HEK293 (cell line): Measurements from ENCODE around the gene RUSF1.

ENCODE experiments used
- CTCF ChIA-PET: fragments of 350-600 bp; formaldehyde crosslinking; extraction: SDS; loops from one replicate; lab custom pipeline; 2021; ENCODE audit warnings: antibody characterized with exemption; lab: Yijun Ruan, JAX
- POLR2A ChIA-PET: fragments of 300-600 bp; formaldehyde crosslinking; extraction: SDS; loops from one replicate; lab custom pipeline; 2020; ENCODE audit warnings: antibody characterized with exemption, inconsistent platforms; lab: Yijun Ruan, JAX
- H3K27ac ChIP-seq: fragments of 200-500 bp; sonication (Bioruptor generic); 2 replicates; pipeline ENCODE4 v1.5.1; 2014; ENCODE audit warnings: low read depth, low read length, control low read depth, inconsistent platforms; ENCODE audit errors: extremely low read depth
- H3K36me3 ChIP-seq, 2 experiments: fragments of 200-500 bp in 1 of 2; sonication (Bioruptor generic) in 1 of 2; 1 replicate in 1 of 2; 2 replicates in 1 of 2; pipeline ENCODE4 v1.5.1; 2014 to 2017; ENCODE audit warnings: inconsistent platforms in 2 of 2, low read length in 2 of 2; ENCODE audit not compliant: control insufficient read depth in 2 of 2, insufficient read depth in 1 of 2
- H3K4me1 ChIP-seq: fragments of 200-500 bp; sonication (Bioruptor generic); 2 replicates; pipeline ENCODE4 v1.5.1; 2014; ENCODE audit warnings: mild to moderate bottlenecking, low read length, inconsistent platforms; ENCODE audit not compliant: control insufficient read depth, insufficient read depth
- H3K4me3 ChIP-seq: 2 replicates; pipeline ENCODE4 v1.5.1; 2011; ENCODE audit warnings: low read depth, mild to moderate bottlenecking, control low read depth, low read length, moderate library complexity
- H3K9me3 ChIP-seq: fragments of 200-500 bp; sonication (Bioruptor generic); 2 replicates; pipeline ENCODE4 v1.5.1; 2014; ENCODE audit warnings: low read depth, low read length, inconsistent platforms; ENCODE audit not compliant: control insufficient read depth, insufficient read depth
- EGR2 ChIP-seq: fragments of 450-650 bp; formaldehyde crosslinking; IDR thresholded peaks from 2 replicates; pipeline ENCODE4 v1.5.1; 2016; ENCODE audit warnings: low read depth, missing biosample characterization, missing genetic modification characterization
- PRDM1 ChIP-seq: fragments of 450-650 bp; formaldehyde crosslinking; IDR thresholded peaks from 2 replicates; pipeline ENCODE4; 2016; ENCODE audit warnings: missing biosample characterization, missing genetic modification characterization
- ZBTB1 ChIP-seq: fragments of 450-650 bp; formaldehyde crosslinking; IDR thresholded peaks from 2 replicates; pipeline ENCODE4 v1.5.1; 2016; ENCODE audit warnings: missing biosample characterization, missing genetic modification characterization
- ZEB2 ChIP-seq: fragments of 450-650 bp; formaldehyde crosslinking; IDR thresholded peaks from 2 replicates; pipeline ENCODE4 v1.5.1; 2016; ENCODE audit warnings: missing biosample characterization, missing genetic modification characterization
- ZFP3 ChIP-seq: fragments of 450-650 bp; formaldehyde crosslinking; IDR thresholded peaks from 2 replicates; pipeline ENCODE4 v1.5.1; 2016; ENCODE audit warnings: low read depth, missing biosample characterization, missing genetic modification characterization
- ZNF184 ChIP-seq: fragments of 450-650 bp; IDR thresholded peaks from 2 replicates; pipeline ENCODE4 v1.5.1; 2018; ENCODE audit warnings: missing biosample characterization, mild to moderate bottlenecking, missing genetic modification characterization
- ZNF223 ChIP-seq: fragments of 450-650 bp; formaldehyde crosslinking; IDR thresholded peaks from 2 replicates; pipeline ENCODE4 v1.5.1; 2016; ENCODE audit warnings: missing biosample characterization, missing genetic modification characterization
- ZNF391 ChIP-seq: fragments of 450-650 bp; formaldehyde crosslinking; IDR thresholded peaks from 2 replicates; pipeline ENCODE4 v1.5.1; 2016; ENCODE audit warnings: low read depth, missing biosample characterization, missing genetic modification characterization, borderline replicate concordance
- ZNF404 ChIP-seq: fragments of 450-650 bp; formaldehyde crosslinking; IDR thresholded peaks from 2 replicates; pipeline ENCODE4 v1.5.1; 2017; ENCODE audit warnings: missing biosample characterization, missing genetic modification characterization
- ZNF433 ChIP-seq: fragments of 450-650 bp; formaldehyde crosslinking; IDR thresholded peaks from 2 replicates; pipeline ENCODE4 v1.5.1; 2016; ENCODE audit warnings: missing biosample characterization, missing genetic modification characterization, low read depth
- ZNF548 ChIP-seq: fragments of 450-650 bp; formaldehyde crosslinking; IDR thresholded peaks from 2 replicates; pipeline ENCODE4 v1.5.1; 2016; ENCODE audit warnings: missing biosample characterization, missing genetic modification characterization
- ZNF629 ChIP-seq: fragments of 450-650 bp; formaldehyde crosslinking; IDR thresholded peaks from 2 replicates; pipeline ENCODE4 v1.5.1; 2017; ENCODE audit warnings: missing biosample characterization, missing genetic modification characterization
- ZNF776 ChIP-seq: fragments of 450-650 bp; formaldehyde crosslinking; IDR thresholded peaks from 2 replicates; pipeline ENCODE4 v1.5.0; 2017; ENCODE audit warnings: missing biosample characterization, missing genetic modification characterization, borderline replicate concordance
- ZNF837 ChIP-seq: fragments of 450-650 bp; formaldehyde crosslinking; IDR thresholded peaks from 2 replicates; pipeline ENCODE4 v1.5.1; 2016; ENCODE audit warnings: missing biosample characterization, missing genetic modification characterization
- TF ChIP-seq, protein P1 (sequence below): fragments of 450-650 bp; formaldehyde crosslinking; IDR thresholded peaks from 2 replicates; pipeline ENCODE4 v1.5.1; 2016; ENCODE audit warnings: missing biosample characterization, missing genetic modification characterization
- TF ChIP-seq, protein P2 (sequence below): fragments of 450-650 bp; formaldehyde crosslinking; IDR thresholded peaks from 2 replicates; pipeline ENCODE4 v1.5.1; 2016; ENCODE audit warnings: missing biosample characterization, missing genetic modification characterization
- TF ChIP-seq, protein P3 (sequence below): fragments of 450-650 bp; formaldehyde crosslinking; IDR thresholded peaks from 2 replicates; pipeline ENCODE4 v1.5.1; 2016; ENCODE audit warnings: missing biosample characterization, missing genetic modification characterization
- TF ChIP-seq, protein P4 (sequence below): fragments of 450-650 bp; formaldehyde crosslinking; optimal IDR thresholded peaks from 2 replicates; pipeline ENCODE3; 2016; ENCODE audit warnings: missing biosample characterization, mild to moderate bottlenecking, missing genetic modification characterization
- TF ChIP-seq, protein P5 (sequence below): fragments of 450-650 bp; formaldehyde crosslinking; IDR thresholded peaks from 2 replicates; pipeline ENCODE4 v1.5.1; 2016; ENCODE audit warnings: missing biosample characterization, missing genetic modification characterization, borderline replicate concordance
- TF ChIP-seq, protein P6 (sequence below): fragments of 450-650 bp; formaldehyde crosslinking; IDR thresholded peaks from 2 replicates; pipeline ENCODE4 v1.5.1; 2016; ENCODE audit warnings: missing biosample characterization, missing genetic modification characterization
- TF ChIP-seq, protein P7 (sequence below): fragments of 450-650 bp; formaldehyde crosslinking; IDR thresholded peaks from 2 replicates; pipeline ENCODE4 v1.5.1; 2016; ENCODE audit warnings: missing biosample characterization, missing genetic modification characterization

The RUSF1 gene

DNA sequence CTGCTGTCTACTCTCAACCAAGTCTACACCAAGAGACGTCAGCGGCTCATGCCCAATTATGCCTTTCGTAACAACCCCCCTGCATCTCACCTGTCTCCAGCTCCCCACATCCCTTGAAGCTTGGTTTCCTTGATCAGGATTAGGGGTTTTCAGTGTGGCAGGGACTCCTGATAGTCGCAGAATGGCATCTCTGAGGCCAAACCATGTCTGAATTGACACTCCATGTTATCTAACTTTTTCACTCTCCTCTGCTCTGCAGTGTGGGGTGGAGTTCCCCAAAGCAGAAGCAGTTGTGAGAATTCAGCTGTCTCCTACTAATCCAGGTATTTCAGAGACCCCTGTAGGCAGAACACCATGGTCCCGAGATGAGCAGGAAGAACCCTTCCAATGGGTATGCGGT, 13.9 kb upstream of the RUSF1 start:
- TF ChIP-seq, protein P1, sequence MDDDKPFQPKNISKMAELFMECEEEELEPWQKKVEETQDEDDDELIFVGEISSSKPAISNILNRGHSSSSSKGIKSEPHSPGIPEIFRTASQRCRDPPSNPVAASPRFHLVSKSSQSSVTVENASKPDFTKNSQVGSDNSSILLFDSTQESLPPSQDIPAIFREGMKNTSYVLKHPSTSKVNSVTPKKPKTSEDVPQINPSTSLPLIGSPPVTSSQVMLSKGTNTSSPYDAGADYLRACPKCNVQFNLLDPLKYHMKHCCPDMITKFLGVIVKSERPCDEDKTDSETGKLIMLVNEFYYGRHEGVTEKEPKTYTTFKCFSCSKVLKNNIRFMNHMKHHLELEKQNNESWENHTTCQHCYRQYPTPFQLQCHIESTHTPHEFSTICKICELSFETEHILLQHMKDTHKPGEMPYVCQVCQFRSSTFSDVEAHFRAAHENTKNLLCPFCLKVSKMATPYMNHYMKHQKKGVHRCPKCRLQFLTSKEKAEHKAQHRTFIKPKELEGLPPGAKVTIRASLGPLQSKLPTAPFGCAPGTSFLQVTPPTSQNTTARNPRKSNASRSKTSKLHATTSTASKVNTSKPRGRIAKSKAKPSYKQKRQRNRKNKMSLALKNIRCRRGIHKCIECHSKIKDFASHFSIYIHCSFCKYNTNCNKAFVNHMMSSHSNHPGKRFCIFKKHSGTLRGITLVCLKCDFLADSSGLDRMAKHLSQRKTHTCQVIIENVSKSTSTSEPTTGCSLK (tag by site-specific recombination): no peak
- TF ChIP-seq ZEB2 (tag by site-specific recombination) (no peak), ZNF548 (tag by site-specific recombination) (no peak)
- ChIA-PET POLR2A (interaction anchor here (0.6 kb wide), 1 partner anchor 14 kb away, joined by 3 read pairs; the partner anchor contains the start of gene RUSF1), CTCF (no interaction called here)
- H3K27ac ChIP-seq: no peak overlapping the region
- no peaks in the 10 kb centered on the region for H3K4me1 ChIP-seq
- no peak overlapping the region for H3K4me3 ChIP-seq
- H3K9me3 ChIP-seq: no peaks in the 10 kb centered on the region
- H3K36me3 ChIP-seq: no peaks in the 10 kb centered on the region

DNA sequence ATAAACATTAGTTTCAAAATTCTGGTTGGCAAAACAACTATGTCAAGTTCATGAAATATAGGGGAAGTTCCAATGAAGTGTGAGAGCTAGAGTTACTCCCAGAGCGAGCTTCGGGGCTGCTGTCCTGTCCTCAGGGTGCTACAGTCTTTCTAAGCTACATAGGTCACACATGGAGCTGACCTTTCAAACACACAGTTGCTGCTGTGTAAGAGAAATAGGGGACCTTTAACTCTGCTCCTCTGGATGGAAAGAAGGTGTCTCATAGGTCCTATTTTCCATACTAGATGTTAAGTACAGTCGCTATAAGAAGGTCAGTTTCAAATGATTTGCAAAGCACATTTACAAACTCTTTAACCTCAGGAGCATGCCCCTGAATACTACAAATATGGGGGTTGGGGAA, 13.2 kb upstream of the RUSF1 start:
- ChIA-PET CTCF (interaction anchor here (0.7 kb wide), 1 partner anchor 69 kb away, joined by 3 read pairs; no protein-coding TSS in a partner anchor), POLR2A (no interaction called here)
- Histone ChIP-seq H3K4me1 (no peaks in the 10 kb centered on the region), H3K36me3 (no peaks in the 10 kb centered on the region), H3K4me3 (no peak overlapping the region), H3K27ac (no peak overlapping the region), H3K9me3 (no peaks in the 10 kb centered on the region)
- TF ChIP-seq, protein P2, sequence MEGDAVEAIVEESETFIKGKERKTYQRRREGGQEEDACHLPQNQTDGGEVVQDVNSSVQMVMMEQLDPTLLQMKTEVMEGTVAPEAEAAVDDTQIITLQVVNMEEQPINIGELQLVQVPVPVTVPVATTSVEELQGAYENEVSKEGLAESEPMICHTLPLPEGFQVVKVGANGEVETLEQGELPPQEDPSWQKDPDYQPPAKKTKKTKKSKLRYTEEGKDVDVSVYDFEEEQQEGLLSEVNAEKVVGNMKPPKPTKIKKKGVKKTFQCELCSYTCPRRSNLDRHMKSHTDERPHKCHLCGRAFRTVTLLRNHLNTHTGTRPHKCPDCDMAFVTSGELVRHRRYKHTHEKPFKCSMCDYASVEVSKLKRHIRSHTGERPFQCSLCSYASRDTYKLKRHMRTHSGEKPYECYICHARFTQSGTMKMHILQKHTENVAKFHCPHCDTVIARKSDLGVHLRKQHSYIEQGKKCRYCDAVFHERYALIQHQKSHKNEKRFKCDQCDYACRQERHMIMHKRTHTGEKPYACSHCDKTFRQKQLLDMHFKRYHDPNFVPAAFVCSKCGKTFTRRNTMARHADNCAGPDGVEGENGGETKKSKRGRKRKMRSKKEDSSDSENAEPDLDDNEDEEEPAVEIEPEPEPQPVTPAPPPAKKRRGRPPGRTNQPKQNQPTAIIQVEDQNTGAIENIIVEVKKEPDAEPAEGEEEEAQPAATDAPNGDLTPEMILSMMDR: no peak
- TF ChIP-seq, protein P3, sequence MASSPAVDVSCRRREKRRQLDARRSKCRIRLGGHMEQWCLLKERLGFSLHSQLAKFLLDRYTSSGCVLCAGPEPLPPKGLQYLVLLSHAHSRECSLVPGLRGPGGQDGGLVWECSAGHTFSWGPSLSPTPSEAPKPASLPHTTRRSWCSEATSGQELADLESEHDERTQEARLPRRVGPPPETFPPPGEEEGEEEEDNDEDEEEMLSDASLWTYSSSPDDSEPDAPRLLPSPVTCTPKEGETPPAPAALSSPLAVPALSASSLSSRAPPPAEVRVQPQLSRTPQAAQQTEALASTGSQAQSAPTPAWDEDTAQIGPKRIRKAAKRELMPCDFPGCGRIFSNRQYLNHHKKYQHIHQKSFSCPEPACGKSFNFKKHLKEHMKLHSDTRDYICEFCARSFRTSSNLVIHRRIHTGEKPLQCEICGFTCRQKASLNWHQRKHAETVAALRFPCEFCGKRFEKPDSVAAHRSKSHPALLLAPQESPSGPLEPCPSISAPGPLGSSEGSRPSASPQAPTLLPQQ (tag by site-specific recombination): no peak
- TF ChIP-seq ZNF433 (tag by site-specific recombination): no peak
- no peak for TF ChIP-seq ZNF223 (tag by site-specific recombination)
- no peak for TF ChIP-seq EGR2 (tag by site-specific recombination)
- TF ChIP-seq PRDM1 (tag by site-specific recombination): no peak
- no peak for TF ChIP-seq ZFP3 (tag by site-specific recombination)
- TF ChIP-seq, protein P4, sequence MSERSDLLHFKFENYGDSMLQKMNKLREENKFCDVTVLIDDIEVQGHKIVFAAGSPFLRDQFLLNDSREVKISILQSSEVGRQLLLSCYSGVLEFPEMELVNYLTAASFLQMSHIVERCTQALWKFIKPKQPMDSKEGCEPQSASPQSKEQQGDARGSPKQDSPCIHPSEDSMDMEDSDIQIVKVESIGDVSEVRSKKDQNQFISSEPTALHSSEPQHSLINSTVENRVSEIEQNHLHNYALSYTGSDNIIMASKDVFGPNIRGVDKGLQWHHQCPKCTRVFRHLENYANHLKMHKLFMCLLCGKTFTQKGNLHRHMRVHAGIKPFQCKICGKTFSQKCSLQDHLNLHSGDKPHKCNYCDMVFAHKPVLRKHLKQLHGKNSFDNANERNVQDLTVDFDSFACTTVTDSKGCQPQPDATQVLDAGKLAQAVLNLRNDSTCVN: no peak
- no peak for TF ChIP-seq ZNF391 (tag by site-specific recombination)
- TF ChIP-seq, protein P5, sequence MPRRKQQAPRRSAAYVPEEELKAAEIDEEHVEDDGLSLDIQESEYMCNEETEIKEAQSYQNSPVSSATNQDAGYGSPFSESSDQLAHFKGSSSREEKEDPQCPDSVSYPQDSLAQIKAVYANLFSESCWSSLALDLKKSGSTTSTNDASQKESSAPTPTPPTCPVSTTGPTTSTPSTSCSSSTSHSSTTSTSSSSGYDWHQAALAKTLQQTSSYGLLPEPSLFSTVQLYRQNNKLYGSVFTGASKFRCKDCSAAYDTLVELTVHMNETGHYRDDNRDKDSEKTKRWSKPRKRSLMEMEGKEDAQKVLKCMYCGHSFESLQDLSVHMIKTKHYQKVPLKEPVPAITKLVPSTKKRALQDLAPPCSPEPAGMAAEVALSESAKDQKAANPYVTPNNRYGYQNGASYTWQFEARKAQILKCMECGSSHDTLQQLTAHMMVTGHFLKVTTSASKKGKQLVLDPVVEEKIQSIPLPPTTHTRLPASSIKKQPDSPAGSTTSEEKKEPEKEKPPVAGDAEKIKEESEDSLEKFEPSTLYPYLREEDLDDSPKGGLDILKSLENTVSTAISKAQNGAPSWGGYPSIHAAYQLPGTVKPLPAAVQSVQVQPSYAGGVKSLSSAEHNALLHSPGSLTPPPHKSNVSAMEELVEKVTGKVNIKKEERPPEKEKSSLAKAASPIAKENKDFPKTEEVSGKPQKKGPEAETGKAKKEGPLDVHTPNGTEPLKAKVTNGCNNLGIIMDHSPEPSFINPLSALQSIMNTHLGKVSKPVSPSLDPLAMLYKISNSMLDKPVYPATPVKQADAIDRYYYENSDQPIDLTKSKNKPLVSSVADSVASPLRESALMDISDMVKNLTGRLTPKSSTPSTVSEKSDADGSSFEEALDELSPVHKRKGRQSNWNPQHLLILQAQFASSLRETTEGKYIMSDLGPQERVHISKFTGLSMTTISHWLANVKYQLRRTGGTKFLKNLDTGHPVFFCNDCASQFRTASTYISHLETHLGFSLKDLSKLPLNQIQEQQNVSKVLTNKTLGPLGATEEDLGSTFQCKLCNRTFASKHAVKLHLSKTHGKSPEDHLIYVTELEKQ (tag by site-specific recombination): no peak
- no peak for TF ChIP-seq ZNF184 (tag by site-specific recombination)
- TF ChIP-seq, protein P6, sequence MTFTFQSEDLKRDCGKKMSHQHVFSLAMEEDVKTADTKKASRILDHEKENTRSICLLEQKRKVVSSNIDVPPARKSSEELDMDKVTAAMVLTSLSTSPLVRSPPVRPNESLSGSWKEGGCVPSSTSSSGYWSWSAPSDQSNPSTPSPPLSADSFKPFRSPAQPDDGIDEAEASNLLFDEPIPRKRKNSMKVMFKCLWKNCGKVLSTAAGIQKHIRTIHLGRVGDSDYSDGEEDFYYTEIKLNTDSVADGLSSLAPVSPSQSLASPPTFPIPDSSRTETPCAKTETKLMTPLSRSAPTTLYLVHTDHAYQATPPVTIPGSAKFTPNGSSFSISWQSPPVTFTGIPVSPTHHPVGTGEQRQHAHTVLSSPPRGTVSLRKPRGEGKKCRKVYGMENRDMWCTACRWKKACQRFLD (tag by site-specific recombination): no peak
- no peak for TF ChIP-seq ZBTB1
- TF ChIP-seq, protein P7, sequence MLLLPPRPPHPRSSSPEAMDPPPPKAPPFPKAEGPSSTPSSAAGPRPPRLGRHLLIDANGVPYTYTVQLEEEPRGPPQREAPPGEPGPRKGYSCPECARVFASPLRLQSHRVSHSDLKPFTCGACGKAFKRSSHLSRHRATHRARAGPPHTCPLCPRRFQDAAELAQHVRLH (tag by site-specific recombination): no peak
- TF ChIP-seq ZNF837 (tag by site-specific recombination): no peak
- TF ChIP-seq ZNF776 (tag by site-specific recombination): no peak
- no peak for TF ChIP-seq ZNF404 (tag by site-specific recombination)
- TF ChIP-seq ZNF629 (tag by site-specific recombination): no peak
